WTC11 (cell line): Measurements from ENCODE around the gene GZF1. TPM values are rescaled to one million over a fixed set of nuclear protein-coding genes. Genes with fewer than 3 reads are reported as not detected.

Source experiments
- ATAC-seq: fragments of 200-7000 bp; cut with Tn5 transposase; 2 replicates; pipeline ENCODE4 v1.10.0; 2021; ENCODE audit warnings: mild to moderate bottlenecking, moderate library complexity
- CTCF ChIA-PET: fragments of 300-600 bp; sonication (Branson Sonifier 250); formaldehyde crosslinking; loops from one replicate; lab custom pipeline; 2021; ENCODE audit warnings: antibody characterized with exemption; lab: Charles Lee
- POLR2A ChIA-PET: fragments of 350-600 bp; sonication (Branson Sonifier 250); formaldehyde crosslinking; loops from one replicate; lab custom pipeline; 2021; ENCODE audit warnings: antibody characterized with exemption; lab: Charles Lee
- DNase-seq: peaks from one replicate; pipeline ENCODE4 v3.0.0; 2021; ENCODE audit warnings: low spot score
- H3K27ac Mint-ChIP-seq: 2 replicates; pipeline ENCODE4 v1.8.0; 2021; ENCODE audit warnings: mixed read lengths
- H3K27me3 Mint-ChIP-seq: 2 replicates; pipeline ENCODE4 v1.8.0; 2021; ENCODE audit warnings: low read depth, mild to moderate bottlenecking, moderate library complexity, mixed read lengths
- H3K36me3 Mint-ChIP-seq: 2 replicates; pipeline ENCODE4 v1.8.0; 2021; ENCODE audit warnings: mixed read lengths
- H3K4me1 Mint-ChIP-seq: 2 replicates; pipeline ENCODE4 v1.8.0; 2022; ENCODE audit warnings: mixed read lengths
- H3K4me3 Mint-ChIP-seq: 2 replicates; pipeline ENCODE4 v1.8.0; 2021; ENCODE audit warnings: mild to moderate bottlenecking, moderate library complexity, mixed read lengths
- H3K9me3 Mint-ChIP-seq: 2 replicates; pipeline ENCODE4 v1.8.0; 2021; ENCODE audit warnings: mixed read lengths
- ELF4 ChIP-seq: sonication (generic); formaldehyde crosslinking; IDR thresholded peaks from 2 replicates; pipeline ENCODE4 v1.8.1; 2022; ENCODE audit warnings: low read depth, mild to moderate bottlenecking, moderate library complexity, missing genetic modification reagents
- FOXK1 ChIP-seq: sonication (generic); formaldehyde crosslinking; IDR thresholded peaks from 2 replicates; pipeline ENCODE4 v1.8.0; 2022; ENCODE audit warnings: mild to moderate bottlenecking, moderate library complexity, missing genetic modification reagents
- GABPB1 ChIP-seq: sonication (generic); formaldehyde crosslinking; IDR thresholded peaks from 2 replicates; pipeline ENCODE4 v1.8.1; 2023; ENCODE audit warnings: mild to moderate bottlenecking, missing genetic modification reagents
- NFATC4 ChIP-seq: fragments of 250-450 bp; sonication (Bioruptor Pico); IDR thresholded peaks from 2 replicates; pipeline ENCODE4 v1.9.0; 2021; ENCODE audit warnings: mild to moderate bottlenecking
- NR2C2 ChIP-seq: sonication (generic); formaldehyde crosslinking; IDR thresholded peaks from 2 replicates; pipeline ENCODE4 v1.8.0; 2022; ENCODE audit warnings: mild to moderate bottlenecking, missing genetic modification reagents
- NR3C1 ChIP-seq: sonication (generic); formaldehyde crosslinking; conservative IDR thresholded peaks from 2 replicates; pipeline ENCODE4 v1.8.1; 2023; ENCODE audit warnings: low read depth, mild to moderate bottlenecking, missing genetic modification reagents
- ZNF263 ChIP-seq: sonication (generic); formaldehyde crosslinking; IDR thresholded peaks from 2 replicates; pipeline ENCODE4 v1.8.1; 2022; ENCODE audit warnings: low read depth, mild to moderate bottlenecking, moderate library complexity, missing genetic modification reagents
- ZNF423 ChIP-seq: fragments of 250-450 bp; sonication (Bioruptor Pico); IDR thresholded peaks from 2 replicates; pipeline ENCODE4 v2.1.2; 2022; ENCODE audit warnings: mild to moderate bottlenecking, moderate library complexity
- total RNA-seq: library from RNA; stranded (reverse); gene quantifications from 3 replicates; pipeline ENCODE4 v1.2.3, GENCODE V29; 2021
- TF ChIP-seq, protein P1 (sequence below): sonication (generic); formaldehyde crosslinking; conservative IDR thresholded peaks from 2 replicates; pipeline ENCODE4 v1.8.1; 2022; ENCODE audit warnings: mild to moderate bottlenecking, missing genetic modification reagents
- TF ChIP-seq, protein P2 (sequence below): sonication (generic); formaldehyde crosslinking; IDR thresholded peaks from 2 replicates; pipeline ENCODE4 v1.8.1; 2023; ENCODE audit warnings: mild to moderate bottlenecking, missing genetic modification reagents
- TF ChIP-seq, protein P3 (sequence below): sonication (generic); formaldehyde crosslinking; IDR thresholded peaks from 2 replicates; pipeline ENCODE4 v1.8.1; 2023; ENCODE audit warnings: mild to moderate bottlenecking, moderate library complexity, missing genetic modification reagents
- TF ChIP-seq, protein P4 (sequence below): sonication (generic); formaldehyde crosslinking; IDR thresholded peaks from 2 replicates; pipeline ENCODE4 v1.8.0; 2022; ENCODE audit warnings: mild to moderate bottlenecking, missing genetic modification reagents
- TF ChIP-seq, protein P5 (sequence below): sonication (generic); formaldehyde crosslinking; IDR thresholded peaks from 2 replicates; pipeline ENCODE4 v1.8.0; 2023; ENCODE audit warnings: mild to moderate bottlenecking, missing genetic modification reagents
- TF ChIP-seq, protein P6 (sequence below): sonication (generic); formaldehyde crosslinking; IDR thresholded peaks from 2 replicates; pipeline ENCODE4 v1.8.1; 2023; ENCODE audit warnings: mild to moderate bottlenecking, missing genetic modification reagents, borderline replicate concordance
- TF ChIP-seq, protein P7 (sequence below): sonication (generic); formaldehyde crosslinking; IDR thresholded peaks from 2 replicates; pipeline ENCODE4 v1.8.1; 2022; ENCODE audit warnings: missing genetic modification reagents, borderline replicate concordance

Gene GZF1
- total RNA-seq, 1 experiment from 2014 or later = 9.5 TPM

DNA sequence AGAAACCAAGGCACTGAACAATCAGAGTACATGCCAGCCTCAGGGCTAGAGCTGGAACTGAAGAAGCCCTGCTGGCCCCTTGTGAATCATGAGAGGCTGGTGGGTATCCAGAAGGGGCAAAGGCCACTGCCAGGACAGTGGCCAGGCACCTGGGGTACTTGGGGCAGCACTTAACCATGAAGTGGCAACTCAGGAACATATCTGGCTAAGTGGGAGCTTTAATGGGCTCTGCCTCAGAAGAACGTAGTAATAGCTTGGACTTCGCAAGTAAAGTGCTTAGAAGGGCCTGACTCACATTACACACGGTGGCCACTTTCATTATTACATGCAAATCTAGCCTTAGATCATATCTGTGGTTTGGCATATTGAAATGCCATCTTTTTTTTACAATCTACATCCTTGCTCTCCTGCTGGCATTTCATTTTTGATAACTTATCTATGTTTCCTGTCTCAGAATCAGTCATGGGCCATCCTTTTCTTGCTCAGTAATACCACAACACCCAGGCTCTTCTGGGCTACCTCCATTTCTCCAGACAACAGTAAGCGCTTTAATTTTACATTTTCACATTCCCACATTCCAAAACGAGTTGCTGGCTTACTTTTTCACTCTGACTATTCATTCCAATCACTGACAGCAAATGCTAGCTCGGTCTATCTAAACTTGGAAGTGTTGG lies 37.7 kb downstream of the GZF1 start:
- Mint-ChIP-seq H3K36me3 (peaks cover 19% of the 10 kb centered on the region), H3K27me3 (no peaks in the 10 kb centered on the region), H3K27ac (no peak overlapping the region), H3K4me3 (no peak overlapping the region), H3K4me1 (peaks cover 15% of the 10 kb centered on the region), H3K9me3 (no peaks in the 10 kb centered on the region)
- ChIA-PET CTCF (no interaction called here), POLR2A (no interaction called here)
- ATAC-seq (no peak; the same call in 1 of the 2 replicates), DNase-seq (no peak)
- TF ChIP-seq NFATC4 (CRISPR knock-in tag) (no peak), GABPB1 (CRISPR knock-in tag) (no peak)
- TF ChIP-seq, protein P1, sequence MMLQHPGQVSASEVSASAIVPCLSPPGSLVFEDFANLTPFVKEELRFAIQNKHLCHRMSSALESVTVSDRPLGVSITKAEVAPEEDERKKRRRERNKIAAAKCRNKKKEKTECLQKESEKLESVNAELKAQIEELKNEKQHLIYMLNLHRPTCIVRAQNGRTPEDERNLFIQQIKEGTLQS = no peak
- TF ChIP-seq, protein P2, sequence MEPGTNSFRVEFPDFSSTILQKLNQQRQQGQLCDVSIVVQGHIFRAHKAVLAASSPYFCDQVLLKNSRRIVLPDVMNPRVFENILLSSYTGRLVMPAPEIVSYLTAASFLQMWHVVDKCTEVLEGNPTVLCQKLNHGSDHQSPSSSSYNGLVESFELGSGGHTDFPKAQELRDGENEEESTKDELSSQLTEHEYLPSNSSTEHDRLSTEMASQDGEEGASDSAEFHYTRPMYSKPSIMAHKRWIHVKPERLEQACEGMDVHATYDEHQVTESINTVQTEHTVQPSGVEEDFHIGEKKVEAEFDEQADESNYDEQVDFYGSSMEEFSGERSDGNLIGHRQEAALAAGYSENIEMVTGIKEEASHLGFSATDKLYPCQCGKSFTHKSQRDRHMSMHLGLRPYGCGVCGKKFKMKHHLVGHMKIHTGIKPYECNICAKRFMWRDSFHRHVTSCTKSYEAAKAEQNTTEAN = no peak

DNA sequence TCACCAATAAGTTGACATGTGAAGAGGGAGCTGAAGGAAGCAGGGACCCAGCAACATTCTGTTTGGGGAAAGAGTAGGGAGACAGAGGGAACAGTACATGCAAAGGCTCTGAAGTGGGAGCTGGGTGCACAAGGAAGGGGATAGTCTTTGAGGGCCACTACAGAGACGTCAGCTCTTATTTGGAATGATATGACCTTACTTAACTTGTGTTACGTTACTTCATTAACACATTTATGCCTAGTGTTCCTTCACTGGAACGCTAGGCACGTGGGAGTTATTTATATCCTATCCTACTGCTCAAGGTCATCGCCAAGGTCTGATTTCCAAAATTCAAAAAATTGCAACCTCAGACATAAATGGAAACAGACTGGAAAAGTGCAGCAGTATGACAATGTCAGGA lies 39.1 kb downstream of the GZF1 start:
- CTCF ChIA-PET = no interaction called here
- no peak for ATAC-seq
- H3K4me1 Mint-ChIP-seq = peaks cover 7% of the 10 kb centered on the region
- H3K27me3 Mint-ChIP-seq = no peaks in the 10 kb centered on the region
- no peak overlapping the region for H3K4me3 Mint-ChIP-seq
- POLR2A ChIA-PET = no interaction called here
- H3K9me3 Mint-ChIP-seq = no peaks in the 10 kb centered on the region
- peak overlapping the region; percentile 32; the same call in 1 of the 2 replicates for H3K27ac Mint-ChIP-seq
- H3K36me3 Mint-ChIP-seq = peaks cover 15% of the 10 kb centered on the region; the same call in 1 of the 2 replicates
- DNase-seq = no peak
- no peak for TF ChIP-seq NR3C1 (CRISPR knock-in tag)
- TF ChIP-seq, protein P3, sequence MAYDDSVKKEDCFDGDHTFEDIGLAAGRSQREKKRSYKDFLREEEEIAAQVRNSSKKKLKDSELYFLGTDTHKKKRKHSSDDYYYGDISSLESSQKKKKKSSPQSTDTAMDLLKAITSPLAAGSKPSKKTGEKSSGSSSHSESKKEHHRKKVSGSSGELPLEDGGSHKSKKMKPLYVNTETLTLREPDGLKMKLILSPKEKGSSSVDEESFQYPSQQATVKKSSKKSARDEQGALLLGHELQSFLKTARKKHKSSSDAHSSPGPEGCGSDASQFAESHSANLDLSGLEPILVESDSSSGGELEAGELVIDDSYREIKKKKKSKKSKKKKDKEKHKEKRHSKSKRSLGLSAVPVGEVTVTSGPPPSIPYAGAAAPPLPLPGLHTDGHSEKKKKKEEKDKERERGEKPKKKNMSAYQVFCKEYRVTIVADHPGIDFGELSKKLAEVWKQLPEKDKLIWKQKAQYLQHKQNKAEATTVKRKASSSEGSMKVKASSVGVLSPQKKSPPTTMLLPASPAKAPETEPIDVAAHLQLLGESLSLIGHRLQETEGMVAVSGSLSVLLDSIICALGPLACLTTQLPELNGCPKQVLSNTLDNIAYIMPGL (CRISPR knock-in tag) = no peak
- no peak for TF ChIP-seq ZNF263 (CRISPR knock-in tag)

DNA sequence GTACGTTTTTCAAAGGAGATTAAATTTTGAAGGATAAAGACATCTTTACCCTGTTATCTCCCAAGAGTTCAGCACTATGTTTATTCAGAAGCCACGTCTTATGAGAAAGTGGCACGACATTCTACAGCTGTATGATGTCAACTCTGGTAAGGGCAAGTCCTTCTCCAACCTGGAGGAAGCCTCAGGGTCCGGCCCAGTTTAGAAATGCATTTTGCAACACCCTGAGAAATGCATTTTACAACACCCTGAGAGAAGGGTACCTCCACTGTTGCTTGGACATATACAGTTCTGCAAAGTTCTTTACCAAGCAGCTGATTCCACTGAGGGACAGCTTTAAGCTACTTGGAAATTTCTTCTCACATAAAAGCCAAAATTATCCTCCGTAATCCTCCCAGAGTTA lies 41.8 kb downstream of the GZF1 start:
- Mint-ChIP-seq H3K4me3 (no peak overlapping the region), H3K27me3 (no peaks in the 10 kb centered on the region), H3K4me1 (peaks cover 5% of the 10 kb centered on the region; the same call in 1 of the 2 replicates), H3K9me3 (no peaks in the 10 kb centered on the region), H3K36me3 (peaks cover 12% of the 10 kb centered on the region; the same call in 1 of the 2 replicates), H3K27ac (no peak overlapping the region)
- POLR2A ChIA-PET = no interaction called here
- ATAC-seq (no peak), DNase-seq (no peak)
- CTCF ChIA-PET = no interaction called here
- TF ChIP-seq, protein P4, sequence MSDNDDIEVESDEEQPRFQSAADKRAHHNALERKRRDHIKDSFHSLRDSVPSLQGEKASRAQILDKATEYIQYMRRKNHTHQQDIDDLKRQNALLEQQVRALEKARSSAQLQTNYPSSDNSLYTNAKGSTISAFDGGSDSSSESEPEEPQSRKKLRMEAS (CRISPR knock-in tag) = no peak
- no peak for TF ChIP-seq ZNF423 (CRISPR knock-in tag)
- TF ChIP-seq, protein P5, sequence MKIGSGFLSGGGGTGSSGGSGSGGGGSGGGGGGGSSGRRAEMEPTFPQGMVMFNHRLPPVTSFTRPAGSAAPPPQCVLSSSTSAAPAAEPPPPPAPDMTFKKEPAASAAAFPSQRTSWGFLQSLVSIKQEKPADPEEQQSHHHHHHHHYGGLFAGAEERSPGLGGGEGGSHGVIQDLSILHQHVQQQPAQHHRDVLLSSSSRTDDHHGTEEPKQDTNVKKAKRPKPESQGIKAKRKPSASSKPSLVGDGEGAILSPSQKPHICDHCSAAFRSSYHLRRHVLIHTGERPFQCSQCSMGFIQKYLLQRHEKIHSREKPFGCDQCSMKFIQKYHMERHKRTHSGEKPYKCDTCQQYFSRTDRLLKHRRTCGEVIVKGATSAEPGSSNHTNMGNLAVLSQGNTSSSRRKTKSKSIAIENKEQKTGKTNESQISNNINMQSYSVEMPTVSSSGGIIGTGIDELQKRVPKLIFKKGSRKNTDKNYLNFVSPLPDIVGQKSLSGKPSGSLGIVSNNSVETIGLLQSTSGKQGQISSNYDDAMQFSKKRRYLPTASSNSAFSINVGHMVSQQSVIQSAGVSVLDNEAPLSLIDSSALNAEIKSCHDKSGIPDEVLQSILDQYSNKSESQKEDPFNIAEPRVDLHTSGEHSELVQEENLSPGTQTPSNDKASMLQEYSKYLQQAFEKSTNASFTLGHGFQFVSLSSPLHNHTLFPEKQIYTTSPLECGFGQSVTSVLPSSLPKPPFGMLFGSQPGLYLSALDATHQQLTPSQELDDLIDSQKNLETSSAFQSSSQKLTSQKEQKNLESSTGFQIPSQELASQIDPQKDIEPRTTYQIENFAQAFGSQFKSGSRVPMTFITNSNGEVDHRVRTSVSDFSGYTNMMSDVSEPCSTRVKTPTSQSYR (CRISPR knock-in tag) = no peak
- TF ChIP-seq, protein P6, sequence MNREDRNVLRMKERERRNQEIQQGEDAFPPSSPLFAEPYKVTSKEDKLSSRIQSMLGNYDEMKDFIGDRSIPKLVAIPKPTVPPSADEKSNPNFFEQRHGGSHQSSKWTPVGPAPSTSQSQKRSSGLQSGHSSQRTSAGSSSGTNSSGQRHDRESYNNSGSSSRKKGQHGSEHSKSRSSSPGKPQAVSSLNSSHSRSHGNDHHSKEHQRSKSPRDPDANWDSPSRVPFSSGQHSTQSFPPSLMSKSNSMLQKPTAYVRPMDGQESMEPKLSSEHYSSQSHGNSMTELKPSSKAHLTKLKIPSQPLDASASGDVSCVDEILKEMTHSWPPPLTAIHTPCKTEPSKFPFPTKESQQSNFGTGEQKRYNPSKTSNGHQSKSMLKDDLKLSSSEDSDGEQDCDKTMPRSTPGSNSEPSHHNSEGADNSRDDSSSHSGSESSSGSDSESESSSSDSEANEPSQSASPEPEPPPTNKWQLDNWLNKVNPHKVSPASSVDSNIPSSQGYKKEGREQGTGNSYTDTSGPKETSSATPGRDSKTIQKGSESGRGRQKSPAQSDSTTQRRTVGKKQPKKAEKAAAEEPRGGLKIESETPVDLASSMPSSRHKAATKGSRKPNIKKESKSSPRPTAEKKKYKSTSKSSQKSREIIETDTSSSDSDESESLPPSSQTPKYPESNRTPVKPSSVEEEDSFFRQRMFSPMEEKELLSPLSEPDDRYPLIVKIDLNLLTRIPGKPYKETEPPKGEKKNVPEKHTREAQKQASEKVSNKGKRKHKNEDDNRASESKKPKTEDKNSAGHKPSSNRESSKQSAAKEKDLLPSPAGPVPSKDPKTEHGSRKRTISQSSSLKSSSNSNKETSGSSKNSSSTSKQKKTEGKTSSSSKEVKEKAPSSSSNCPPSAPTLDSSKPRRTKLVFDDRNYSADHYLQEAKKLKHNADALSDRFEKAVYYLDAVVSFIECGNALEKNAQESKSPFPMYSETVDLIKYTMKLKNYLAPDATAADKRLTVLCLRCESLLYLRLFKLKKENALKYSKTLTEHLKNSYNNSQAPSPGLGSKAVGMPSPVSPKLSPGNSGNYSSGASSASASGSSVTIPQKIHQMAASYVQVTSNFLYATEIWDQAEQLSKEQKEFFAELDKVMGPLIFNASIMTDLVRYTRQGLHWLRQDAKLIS = no peak
- no peak for TF ChIP-seq NR2C2 (CRISPR knock-in tag)
- no peak for TF ChIP-seq FOXK1 (CRISPR knock-in tag)
- no peak for TF ChIP-seq ELF4 (CRISPR knock-in tag)
- TF ChIP-seq, protein P7, sequence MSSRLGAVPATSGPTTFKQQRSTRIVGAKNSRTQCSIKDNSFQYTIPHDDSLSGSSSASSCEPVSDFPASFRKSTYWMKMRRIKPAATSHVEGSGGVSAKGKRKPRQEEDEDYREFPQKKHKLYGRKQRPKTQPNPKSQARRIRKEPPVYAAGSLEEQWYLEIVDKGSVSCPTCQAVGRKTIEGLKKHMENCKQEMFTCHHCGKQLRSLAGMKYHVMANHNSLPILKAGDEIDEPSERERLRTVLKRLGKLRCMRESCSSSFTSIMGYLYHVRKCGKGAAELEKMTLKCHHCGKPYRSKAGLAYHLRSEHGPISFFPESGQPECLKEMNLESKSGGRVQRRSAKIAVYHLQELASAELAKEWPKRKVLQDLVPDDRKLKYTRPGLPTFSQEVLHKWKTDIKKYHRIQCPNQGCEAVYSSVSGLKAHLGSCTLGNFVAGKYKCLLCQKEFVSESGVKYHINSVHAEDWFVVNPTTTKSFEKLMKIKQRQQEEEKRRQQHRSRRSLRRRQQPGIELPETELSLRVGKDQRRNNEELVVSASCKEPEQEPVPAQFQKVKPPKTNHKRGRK (CRISPR knock-in tag) = no peak
